NCI-H146 (cell line): ENCODE data around the gene HIPK3.

Source experiments
- DNase-seq: peaks from one replicate; lab custom pipeline; 2025; lab: John Stamatoyannopoulos, UW

HIPK3 gene

GRCh38 chr11:33307984-33308383 lies 50.8 kb downstream of the HIPK3 start:
- no peak for DNase-seq

GRCh38 chr11:33309118-33309517 lies 51.9 kb downstream of the HIPK3 start:
- no peak for DNase-seq

- no peak for DNase-seq
Measured at GRCh38 chr11:33310720-33311500, 53.7 kb downstream of the HIPK3 start.

- DNase-seq: no peak
Measured at GRCh38 chr11:33311680-33312079, 54.5 kb downstream of the HIPK3 start.

- no peak for DNase-seq
Measured at GRCh38 chr11:33315822-33316221, 58.6 kb downstream of the HIPK3 start.

GRCh38 chr11:33317662-33318061 lies 60.5 kb downstream of the HIPK3 start:
- no peak for DNase-seq

- no peak for DNase-seq
Measured at GRCh38 chr11:33320016-33320813, 63.0 kb downstream of the HIPK3 start.

GRCh38 chr11:33320814-33321330 lies 63.7 kb downstream of the HIPK3 start:
- DNase-seq: no peak

GRCh38 chr11:33321422-33321821 lies 64.2 kb downstream of the HIPK3 start:
- no peak for DNase-seq

GRCh38 chr11:33323421-33323820 lies 66.2 kb downstream of the HIPK3 start:
- DNase-seq: no peak

GRCh38 chr11:33324302-33324985 lies 67.3 kb downstream of the HIPK3 start:
- no peak for DNase-seq

GRCh38 chr11:33325451-33325850 lies 68.3 kb downstream of the HIPK3 start:
- no peak for DNase-seq

GRCh38 chr11:33329705-33330329 lies 72.6 kb downstream of the HIPK3 start:
- DNase-seq: peak; percentile 67

- no peak for DNase-seq
Measured at GRCh38 chr11:33333816-33334215, 76.6 kb downstream of the HIPK3 start.

GRCh38 chr11:33334627-33335026 lies 77.4 kb downstream of the HIPK3 start:
- no peak for DNase-seq

GRCh38 chr11:33339247-33339646 lies 82.1 kb downstream of the HIPK3 start:
- no peak for DNase-seq

- no peak for DNase-seq
Measured at GRCh38 chr11:33344611-33345010, 87.4 kb downstream of the HIPK3 start.

GRCh38 chr11:33347490-33348125 lies 90.4 kb downstream of the HIPK3 start:
- DNase-seq: no peak

- no peak for DNase-seq
Measured at GRCh38 chr11:33350287-33350686, 93.1 kb downstream of the HIPK3 start.

- DNase-seq: no peak
Measured at GRCh38 chr11:33358150-33358831, 101.1 kb downstream of the HIPK3 start.

GRCh38 chr11:33360642-33361041 lies 103.5 kb downstream of the HIPK3 start:
- DNase-seq: no peak
